Ammon's horn (tissue), 1 donor: ENCODE measurements around the gene NFATC1.
"Not testable (repeated sequence)": the region's sequence is repeated elsewhere in the genome, so short reads cannot be mapped to it uniquely, and the experiment has no call there.

ENCODE experiments used
- DNase-seq: peaks from one replicate; pipeline ENCODE4 v3.0.0-alpha.2; 2016; ENCODE audit warnings: low spot score

NFATC1 gene

GRCh38 chr18:79477711-79478483 lies 82.2 kb downstream of the NFATC1 start:
- no peak for DNase-seq

DNA sequence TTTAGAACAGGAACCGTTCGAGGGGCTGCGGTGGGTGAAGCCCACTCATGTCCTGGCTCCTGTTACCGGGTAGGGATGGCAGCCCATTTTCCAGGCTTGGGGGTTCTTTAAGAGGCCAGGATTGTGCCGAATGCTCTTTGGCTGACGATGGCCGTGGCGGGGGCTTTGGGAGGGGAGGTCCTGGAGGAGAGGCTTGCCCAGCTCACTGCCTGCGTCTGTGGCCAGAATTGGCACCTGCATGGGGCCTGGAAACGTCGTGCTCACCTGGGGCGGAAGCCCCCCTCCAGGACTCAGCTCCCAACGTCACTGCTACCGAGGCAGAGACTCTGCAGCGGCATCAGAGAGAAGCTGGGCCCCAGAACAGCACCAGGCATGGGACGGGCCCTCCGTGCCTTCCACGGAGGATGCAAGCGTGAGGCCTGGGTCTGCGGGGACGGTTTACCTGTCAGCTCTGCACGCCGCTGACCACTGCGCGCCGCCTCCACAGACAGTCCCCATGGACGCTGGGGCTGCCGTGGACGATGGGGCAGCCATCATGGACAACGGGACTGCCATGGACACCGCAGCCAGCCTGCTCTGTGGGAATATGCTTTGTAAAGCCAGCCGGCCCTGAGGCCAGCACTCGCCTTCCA lies 82.9 kb downstream of the NFATC1 start:
- no peak for DNase-seq

DNA sequence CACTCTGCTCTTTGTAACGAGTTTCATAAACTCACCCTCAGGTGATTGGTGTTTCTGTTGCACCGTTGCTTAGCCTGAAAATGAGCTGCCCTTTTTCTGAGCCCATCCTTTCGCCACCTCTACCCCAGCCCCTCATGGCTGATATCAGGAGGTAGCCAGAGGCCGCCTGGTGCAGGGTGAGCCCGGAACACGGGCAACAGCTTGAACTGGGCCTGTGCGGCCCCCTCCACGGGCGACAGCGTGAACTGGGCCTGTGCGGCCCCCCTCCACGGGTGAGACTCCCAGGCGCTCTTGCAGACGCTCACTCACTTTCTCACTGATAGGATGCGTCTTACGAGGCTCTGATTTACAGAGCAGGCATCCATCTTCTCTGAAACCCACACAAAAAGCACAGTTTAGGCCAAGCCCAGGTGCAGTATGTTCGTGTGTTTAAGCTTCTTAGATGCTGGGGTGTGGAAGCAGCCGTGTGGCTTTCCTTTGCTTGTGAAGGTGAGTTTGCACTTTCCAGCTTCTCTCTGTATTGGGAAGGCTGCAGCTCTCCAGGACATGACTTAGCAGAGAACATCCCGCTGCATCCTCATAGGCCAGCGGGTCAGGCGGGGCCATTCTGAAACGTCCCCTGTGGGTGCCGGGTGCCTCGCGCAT lies 83.5 kb downstream of the NFATC1 start:
- no peak for DNase-seq

GRCh38 chr18:79479761-79480161 lies 84.0 kb downstream of the NFATC1 start:
- no peak for DNase-seq

DNA sequence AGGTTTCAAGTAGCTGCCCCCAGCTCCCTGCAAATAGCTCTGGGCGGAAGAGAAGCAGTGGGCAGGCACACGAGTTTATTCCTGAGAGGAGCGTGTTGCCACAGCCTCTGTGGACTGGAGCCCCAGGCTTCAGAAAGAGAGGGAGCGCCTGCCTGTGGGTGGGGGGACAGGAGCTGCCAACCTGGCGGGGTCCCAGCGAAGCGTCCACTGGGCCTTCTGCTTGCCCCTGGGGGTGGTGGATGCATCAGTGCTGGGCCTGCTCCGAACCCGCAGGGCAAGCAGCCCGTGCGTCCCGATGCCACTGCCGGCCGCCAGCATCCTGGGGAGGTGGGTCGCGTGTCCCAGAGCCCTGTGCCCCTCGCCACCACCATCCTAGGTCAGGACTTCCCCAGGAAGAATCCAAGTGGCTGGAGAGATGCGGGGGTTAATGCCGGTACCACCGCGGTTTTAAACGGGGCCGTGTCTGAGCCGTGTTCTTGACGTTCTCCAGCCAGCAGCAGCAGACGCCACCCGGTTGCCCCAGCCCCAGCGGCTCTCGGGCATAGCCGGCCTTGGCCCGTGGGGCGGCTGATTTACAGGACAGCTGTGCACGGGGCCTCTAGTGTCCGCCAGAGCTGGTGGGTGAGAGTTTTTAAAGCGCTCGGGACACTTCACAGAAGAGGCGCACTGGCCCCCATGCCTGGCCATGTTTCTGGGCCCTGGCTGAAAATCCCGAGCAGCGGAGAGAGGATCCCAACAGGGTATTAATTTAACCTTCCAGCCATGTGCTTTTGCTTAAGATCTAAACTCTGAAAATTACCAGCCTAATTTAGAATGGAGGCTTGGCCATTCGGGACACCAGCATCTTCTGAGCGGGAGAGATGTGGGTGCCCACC lies 84.7 kb downstream of the NFATC1 start:
- no peak for DNase-seq

DNA sequence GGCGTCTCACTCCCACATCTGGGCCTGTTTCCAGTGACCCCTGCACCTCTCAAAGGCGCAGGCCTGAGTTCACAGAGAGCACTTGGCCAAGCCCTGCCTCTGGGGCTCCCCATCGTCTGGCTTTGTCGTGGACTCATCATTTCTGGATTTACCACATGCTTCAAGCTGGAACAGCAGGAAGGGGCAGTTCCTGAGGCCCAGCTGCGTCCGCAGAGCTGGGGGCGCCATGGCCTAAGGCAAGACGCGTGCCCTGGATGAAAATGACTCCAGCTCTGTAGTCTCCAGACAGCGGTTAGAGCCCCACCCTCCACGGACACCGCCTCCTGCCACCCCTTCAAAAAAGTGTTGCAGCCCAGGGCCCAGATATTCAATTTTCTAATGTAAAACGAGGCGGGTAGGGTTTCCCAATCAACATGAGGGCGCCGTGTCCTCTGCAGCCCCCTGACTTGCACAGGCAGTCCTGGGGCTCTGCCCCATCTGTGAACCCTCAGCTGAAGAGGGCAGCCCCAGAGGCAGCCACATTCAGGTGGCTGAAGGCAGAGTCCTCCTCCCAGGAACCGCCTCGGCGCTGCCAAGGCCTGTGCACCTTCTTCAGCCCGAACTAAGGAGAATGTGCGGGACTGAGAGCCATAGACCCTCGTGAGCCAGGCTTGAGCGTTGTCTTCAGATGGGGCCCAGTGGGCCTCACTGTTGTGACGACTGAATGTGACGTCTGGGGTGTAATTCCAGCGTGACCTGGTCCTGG lies 85.5 kb downstream of the NFATC1 start:
- no peak for DNase-seq

- not testable (repeated sequence) for DNase-seq
These were observed 87.7 kb downstream of the NFATC1 start for GRCh38 chr18:79483393-79483792.

- no peak for DNase-seq
These were observed 88.3 kb downstream of the NFATC1 start for GRCh38 chr18:79483971-79484491.

DNA sequence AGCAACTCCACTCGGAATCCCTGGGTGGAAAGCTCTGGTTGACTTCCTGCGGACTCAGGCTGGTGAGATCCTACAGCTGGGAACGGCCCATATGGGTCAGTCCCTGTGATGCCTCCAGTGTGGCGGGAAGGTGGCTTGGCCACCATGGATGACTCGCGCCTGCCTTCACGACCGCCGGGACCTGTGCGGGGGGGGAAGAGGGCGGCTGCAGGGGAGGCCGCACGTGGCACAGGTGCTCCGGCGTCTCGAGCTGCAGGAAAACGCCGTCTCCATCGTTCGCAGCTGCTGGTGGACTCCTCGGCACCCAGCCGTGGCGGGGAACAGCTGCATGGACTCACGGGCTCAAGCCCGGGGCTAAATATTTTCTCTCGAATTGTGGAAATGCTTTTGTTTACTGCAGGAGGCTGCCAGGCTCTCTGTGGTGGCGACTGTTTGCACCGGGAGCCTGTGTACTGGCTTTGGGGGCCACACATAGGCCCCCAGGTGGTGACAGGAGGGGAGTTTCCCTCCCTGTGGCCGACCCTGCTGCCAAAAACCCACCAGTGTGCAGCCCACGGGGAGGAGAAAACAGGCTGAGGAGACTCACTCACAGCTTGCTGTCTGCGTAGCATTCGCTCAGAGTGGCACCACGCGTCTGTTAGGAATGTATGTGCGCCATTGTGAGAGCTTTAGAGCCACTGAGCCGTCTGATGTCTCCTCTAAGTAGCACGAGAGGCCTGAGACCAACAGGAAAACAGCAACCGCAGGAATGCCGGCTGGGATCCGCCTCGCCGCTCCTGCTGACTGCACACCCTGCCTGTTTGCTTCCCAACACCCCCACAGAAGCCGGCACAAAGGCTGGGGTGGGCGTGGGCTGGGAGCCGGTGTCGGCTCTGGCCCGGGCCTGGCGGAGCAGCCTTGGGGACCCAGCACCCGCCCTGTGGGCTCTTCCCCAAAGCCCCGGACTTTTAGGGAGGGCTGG lies 89.2 kb downstream of the NFATC1 start:
- DNase-seq: no peak

DNA sequence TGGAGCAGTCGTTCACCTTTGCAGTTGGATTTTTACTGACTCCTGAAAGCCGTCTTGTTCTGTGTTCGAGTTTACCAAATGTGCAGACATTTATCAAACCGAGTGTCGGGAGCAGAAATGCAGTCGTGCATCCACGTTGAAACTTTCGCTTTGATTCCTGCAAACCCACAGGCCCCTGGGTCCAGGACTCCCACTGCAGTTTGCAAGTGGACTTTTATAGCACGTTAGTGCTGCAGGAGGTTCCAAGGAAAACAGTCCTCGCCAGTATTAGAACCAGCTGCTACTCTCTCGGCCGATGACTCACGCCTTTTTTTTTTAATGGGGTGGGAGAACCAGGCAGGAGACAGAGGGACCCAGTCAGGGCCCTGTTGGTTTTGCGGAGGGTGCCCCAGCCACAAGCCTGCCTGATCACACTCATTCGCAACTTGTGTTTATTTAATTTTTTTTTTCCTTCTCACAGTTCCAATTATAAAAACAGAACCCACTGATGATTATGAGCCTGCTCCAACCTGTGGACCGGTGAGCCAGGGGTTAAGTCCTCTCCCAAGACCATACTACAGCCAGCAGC lies 90.1 kb downstream of the NFATC1 start:
- no peak for DNase-seq

GRCh38 chr18:79486356-79487182 lies 90.8 kb downstream of the NFATC1 start:
- DNase-seq: no peak

GRCh38 chr18:79487183-79487800 lies 91.6 kb downstream of the NFATC1 start:
- no peak for DNase-seq

GRCh38 chr18:79487801-79488201 lies 92.1 kb downstream of the NFATC1 start:
- no peak for DNase-seq

DNA sequence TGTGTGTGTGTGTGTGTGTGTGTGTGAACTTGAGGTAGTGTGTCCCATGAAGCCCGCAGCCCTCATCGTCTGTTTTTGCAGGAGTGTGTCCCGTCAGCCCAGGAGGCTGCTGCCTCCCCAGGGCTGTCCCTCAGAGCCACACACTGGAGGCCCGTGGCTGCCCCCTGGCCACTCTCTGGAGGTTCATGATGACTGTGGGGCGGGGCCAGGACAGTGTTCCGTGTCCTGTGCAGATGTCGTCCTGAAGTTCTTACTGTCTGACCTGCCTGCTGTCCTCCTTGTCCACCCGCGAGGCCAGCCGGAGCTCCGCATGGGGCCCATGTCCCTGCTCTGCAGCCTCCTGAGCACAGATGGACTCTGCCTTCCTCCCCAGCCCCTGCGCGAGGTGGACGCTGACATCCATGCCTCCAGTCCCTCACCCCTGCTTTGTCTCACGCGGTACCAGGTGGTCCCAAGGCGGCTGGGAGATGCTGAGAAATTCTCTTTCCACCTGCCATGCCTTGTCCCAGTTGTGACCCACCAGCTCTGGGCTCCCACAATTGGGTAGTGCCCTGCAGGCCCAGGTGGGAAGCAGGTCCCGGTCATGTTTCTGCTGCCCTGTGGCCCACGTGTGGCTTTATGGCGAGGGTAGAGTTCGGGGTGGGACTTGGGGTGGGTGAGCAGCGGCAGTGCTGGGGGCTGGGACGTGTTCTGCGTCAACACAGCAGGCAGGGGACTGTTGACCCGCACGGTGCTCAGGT lies 92.8 kb downstream of the NFATC1 start:
- no peak for DNase-seq

GRCh38 chr18:79489051-79489898 lies 93.5 kb downstream of the NFATC1 start:
- no peak for DNase-seq

- no peak for DNase-seq
These were observed 94.3 kb downstream of the NFATC1 start for GRCh38 chr18:79489899-79490625.
